GM20000 (cell line): ENCODE results near the gene ADM2.
"Not testable (repeated sequence)": the region's sequence is repeated elsewhere in the genome, so short reads cannot be mapped to it uniquely, and the experiment has no call there.

Experiments
- DNase-seq: peaks from one replicate; pipeline ENCODE4 v3.0.0; 2012; ENCODE audit warnings: low spot score
- CTCF ChIP-seq: IDR thresholded peaks from 2 replicates; pipeline ENCODE4 v1.5.1; 2012; ENCODE audit warnings: mild to moderate bottlenecking, control low read depth; ENCODE audit errors: extremely low read depth, missing control alignments

ADM2 gene

GRCh38 chr22:50481440-50482106 is at the start of gene ADM2:
TSS of gene ADM2 (plus strand) at chr22:50481543. CDS start at chr22:50481848, 305 bp downstream.
- no peak for TF ChIP-seq CTCF
- DNase-seq, result peak; percentile 84

GRCh38 chr22:50432131-50432876 is 49.0 kb upstream of the ADM2 start:
- no peak for TF ChIP-seq CTCF

GRCh38 chr22:50432877-50433510 is 48.3 kb upstream of the ADM2 start:
- DNase-seq, result not testable (repeated sequence)

More at GRCh38 chr22:50432131-50432876, 49.0 kb upstream of the ADM2 start:
- no peak for DNase-seq

GRCh38 chr22:50434849-50435248 is 46.5 kb upstream of the ADM2 start:
- TF ChIP-seq CTCF, result no peak
- no peak for DNase-seq

GRCh38 chr22:50435291-50436014 is 45.9 kb upstream of the ADM2 start:
- DNase-seq, result no peak
- TF ChIP-seq CTCF, result no peak

- DNase-seq, result no peak
- no peak for TF ChIP-seq CTCF
Observed at GRCh38 chr22:50436015-50436830, 45.1 kb upstream of the ADM2 start.

- peak; percentile 36 for DNase-seq
- TF ChIP-seq CTCF, result no peak
Observed at GRCh38 chr22:50436841-50437341, 44.5 kb upstream of the ADM2 start.
